IPS-NIHi11 (cell line): ENCODE results near the gene HOXA13.

Experiments used
- DNase-seq: peaks from one replicate; pipeline ENCODE4 v3.0.0; 2012; ENCODE audit warnings: mixed read lengths, low spot score

The HOXA13 gene

GRCh38 chr7:27148031-27148755 lies 51.7 kb downstream of the HOXA13 start:
- DNase-seq = peak; percentile 40

- DNase-seq = peak; percentile 51
These were observed 52.5 kb downstream of the HOXA13 start, which contains the start of gene HOXA6 for GRCh38 chr7:27147199-27148030. TSS of gene HOXA6 (minus strand) at chr7:27147774. CDS start at chr7:27147749, 25 bp downstream.

GRCh38 chr7:27146491-27147198 lies 53.2 kb downstream of the HOXA13 start:
- no peak for DNase-seq

GRCh38 chr7:27145914-27146412 lies 53.9 kb downstream of the HOXA13 start:
- no peak for DNase-seq

- no peak for DNase-seq
These were observed 54.6 kb downstream of the HOXA13 start for GRCh38 chr7:27145165-27145913.

GRCh38 chr7:27144781-27145164 lies 55.1 kb downstream of the HOXA13 start:
- peak; percentile 19 for DNase-seq
